Sigmoid colon (tissue), 7 donors: ENCODE measurements around the gene IKZF2. TPM values are rescaled to one million over a fixed set of nuclear protein-coding genes. Genes with fewer than 3 reads are reported as not detected.

Experiments
- DNase-seq: peaks from one replicate; pipeline ENCODE4 v3.0.0-alpha.2; 2019
- H3K27ac ChIP-seq, 4 donors: fragments of 200-600 bp; sonication (generic); one replicate each; pipeline ENCODE4 v1.5.1; 2016 to 2019; ENCODE audit warnings: mild to moderate bottlenecking in 1 of 4
- H3K27me3 ChIP-seq, 3 donors: fragments of 200-600 bp; sonication (generic); one replicate each; pipeline ENCODE4 v1.5.1; 2019; ENCODE audit warnings: mild to moderate bottlenecking in 1 of 3
- H3K36me3 ChIP-seq, 4 donors: fragments of 200-600 bp; sonication (generic); one replicate each; pipeline ENCODE4 v1.5.1; 2016 to 2019
- H3K4me1 ChIP-seq, 4 donors: fragments of 200-600 bp; sonication (generic); one replicate each; pipeline ENCODE4 v1.5.1; 2017 to 2019
- H3K4me3 ChIP-seq, 4 donors: fragments of 200-600 bp; sonication (generic); one replicate each; pipeline ENCODE4 v1.5.1; 2017 to 2019; ENCODE audit warnings: mild to moderate bottlenecking in 2 of 4, moderate library complexity in 1 of 4
- H3K9me3 ChIP-seq, 4 donors: fragments of 200-600 bp in 3 of 4; sonication (generic) in 3 of 4; one replicate each; pipeline versions ENCODE4 v1.5.1 to v1.6.1; 2013 to 2019
- EP300 ChIP-seq, 4 donors: sonication (generic); formaldehyde crosslinking; IDR thresholded peaks; one replicate each; pipeline ENCODE4 v1.6.1; 2017; ENCODE audit warnings: antibody characterized with exemption in 4 of 4
- POLR2A ChIP-seq, 2 donors: fragments of 450-650 bp; IDR thresholded peaks; one replicate each; pipeline ENCODE4 v1.6.1; 2016; ENCODE audit warnings: antibody characterized with exemption in 2 of 2, mild to moderate bottlenecking in 2 of 2, moderate library complexity in 2 of 2
- POLR2AphosphoS5 ChIP-seq, 4 donors: sonication (generic); formaldehyde crosslinking; IDR thresholded peaks; one replicate each; pipeline ENCODE4 v1.6.1; 2017; ENCODE audit warnings: antibody characterized with exemption in 4 of 4
- WGBS, 2 donors: extraction: QIAGEN DNeasy Blood & Tissue Kit; methylation state at CpG; one replicate each; pipeline ENCODE4 v1.1.7; 2013; 5-methylcytosine and 5-hydroxymethylcytosine counted together
- intact Hi-C: fragments of 100-400 bp; cut with DNase I; formaldehyde crosslinking; loops from one replicate; pipeline ENCODE4 v1.15.1; 2023
- polyA plus RNA-seq, 3 donors: library from polyadenylated mRNA; stranded (reverse); fragments of 200-250 nt; gene quantifications; one replicate each; pipeline ENCODE4 v1.2.3, GENCODE V29; 2013
- total RNA-seq, 4 donors: library from RNA; depleted of rRNA; stranded (reverse); fragments of >200 nt; gene quantifications; one replicate each; pipeline ENCODE4 v1.1.0, GENCODE V29; 2016
- TF ChIP-seq, protein P1 (sequence below), 4 experiments: fragments of 450-650 bp in 3 of 4; fragments of 200-600 bp in 1 of 4; IDR thresholded peaks; one replicate each; pipeline ENCODE4 v1.5.1; 2016 to 2019; ENCODE audit warnings: antibody characterized with exemption in 4 of 4, mild to moderate bottlenecking in 3 of 4, moderate library complexity in 2 of 4
- donor health status: healthy with polysubstance abuse.
- donor health status: Bipolar disorder and iron deficiency.
- donor health status: healthy.

The IKZF2 gene
- total and polyA plus RNA-seq, 7 donors, result under 0.01 to 14.9 (median 5.5) TPM

GRCh38 chr2:212957624-212958023 is 193.8 kb downstream of the IKZF2 start:
- H3K4me3 ChIP-seq, result no peak overlapping the region
- no peaks in the 10 kb centered on the region for H3K9me3 ChIP-seq
- intact Hi-C loops, result no loop called here
- H3K27me3 ChIP-seq, result no peaks in the 10 kb centered on the region
- no peak overlapping the region for H3K27ac ChIP-seq
- H3K4me1 ChIP-seq, result no peaks in the 10 kb centered on the region
- TF ChIP-seq POLR2A (IDR thresholded peaks at IDR 0.05) (no peak), POLR2AphosphoS5 (IDR thresholded peaks at IDR 0.05) (no peak), EP300 (IDR thresholded peaks at IDR 0.05) (no peak)
- TF ChIP-seq, protein P1, sequence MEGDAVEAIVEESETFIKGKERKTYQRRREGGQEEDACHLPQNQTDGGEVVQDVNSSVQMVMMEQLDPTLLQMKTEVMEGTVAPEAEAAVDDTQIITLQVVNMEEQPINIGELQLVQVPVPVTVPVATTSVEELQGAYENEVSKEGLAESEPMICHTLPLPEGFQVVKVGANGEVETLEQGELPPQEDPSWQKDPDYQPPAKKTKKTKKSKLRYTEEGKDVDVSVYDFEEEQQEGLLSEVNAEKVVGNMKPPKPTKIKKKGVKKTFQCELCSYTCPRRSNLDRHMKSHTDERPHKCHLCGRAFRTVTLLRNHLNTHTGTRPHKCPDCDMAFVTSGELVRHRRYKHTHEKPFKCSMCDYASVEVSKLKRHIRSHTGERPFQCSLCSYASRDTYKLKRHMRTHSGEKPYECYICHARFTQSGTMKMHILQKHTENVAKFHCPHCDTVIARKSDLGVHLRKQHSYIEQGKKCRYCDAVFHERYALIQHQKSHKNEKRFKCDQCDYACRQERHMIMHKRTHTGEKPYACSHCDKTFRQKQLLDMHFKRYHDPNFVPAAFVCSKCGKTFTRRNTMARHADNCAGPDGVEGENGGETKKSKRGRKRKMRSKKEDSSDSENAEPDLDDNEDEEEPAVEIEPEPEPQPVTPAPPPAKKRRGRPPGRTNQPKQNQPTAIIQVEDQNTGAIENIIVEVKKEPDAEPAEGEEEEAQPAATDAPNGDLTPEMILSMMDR (IDR thresholded peaks at IDR 0.05), result no peak
- DNase-seq, result no peak
- H3K36me3 ChIP-seq, result no peaks in the 10 kb centered on the region

DNA sequence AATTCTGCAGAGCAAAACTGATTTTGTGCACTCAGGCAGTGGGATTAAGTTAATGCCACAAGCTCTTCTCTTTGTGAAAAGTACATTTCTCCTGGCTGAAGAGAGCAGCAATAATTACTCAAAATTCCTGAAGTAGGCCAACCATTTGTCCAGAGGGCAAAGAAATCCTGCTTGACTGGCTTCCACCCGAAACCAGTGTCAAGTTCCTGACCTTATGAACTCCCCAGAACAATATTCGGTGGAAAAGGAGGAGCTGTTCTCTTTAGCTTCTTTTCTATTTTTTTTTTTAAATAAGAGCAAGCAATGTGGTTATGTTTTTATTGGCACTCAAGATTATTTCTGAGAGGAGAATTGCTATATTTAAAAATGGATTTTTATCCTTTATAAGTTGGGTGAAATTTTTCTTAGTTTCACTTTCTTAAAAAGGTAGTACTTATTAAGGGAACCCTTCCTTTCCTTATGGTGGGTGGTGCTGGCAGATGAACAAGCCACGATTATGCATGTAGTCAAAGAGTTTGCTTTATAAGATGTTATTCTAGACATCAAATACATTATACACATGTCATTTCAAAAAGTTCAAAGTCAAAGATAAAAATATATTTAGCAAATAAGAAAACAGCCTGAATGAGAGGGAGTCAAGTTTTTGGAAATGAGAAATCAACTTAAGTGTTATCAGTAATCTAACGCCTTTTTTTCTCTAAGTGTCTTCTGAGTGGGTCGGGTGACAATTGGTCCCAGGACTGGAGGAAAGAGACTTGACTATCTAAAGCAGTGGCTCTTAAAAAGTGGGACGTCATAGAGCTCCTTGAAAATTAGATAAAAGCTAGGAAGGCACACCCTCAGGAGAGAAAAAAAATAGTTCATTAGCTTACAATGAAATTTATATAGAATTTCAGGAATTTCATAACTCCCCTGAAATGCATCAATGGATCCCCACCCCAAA is 194.5 kb downstream of the IKZF2 start:
- Histone ChIP-seq H3K27me3 (no peaks in the 10 kb centered on the region), H3K27ac (no peak overlapping the region), H3K36me3 (no peaks in the 10 kb centered on the region), H3K9me3 (no peaks in the 10 kb centered on the region), H3K4me1 (no peaks in the 10 kb centered on the region), H3K4me3 (no peak overlapping the region)
- intact Hi-C loops, result no loop called here
- no peak for DNase-seq
- TF ChIP-seq, protein P1 (IDR thresholded peaks at IDR 0.05), result no peak
- TF ChIP-seq EP300 (IDR thresholded peaks at IDR 0.05) (no peak), POLR2A (IDR thresholded peaks at IDR 0.05) (no peak), POLR2AphosphoS5 (IDR thresholded peaks at IDR 0.05) (no peak)
- 65 to 71% methylated on average over 6 of the region's 6 CpGs for WGBS, 2 donors

DNA sequence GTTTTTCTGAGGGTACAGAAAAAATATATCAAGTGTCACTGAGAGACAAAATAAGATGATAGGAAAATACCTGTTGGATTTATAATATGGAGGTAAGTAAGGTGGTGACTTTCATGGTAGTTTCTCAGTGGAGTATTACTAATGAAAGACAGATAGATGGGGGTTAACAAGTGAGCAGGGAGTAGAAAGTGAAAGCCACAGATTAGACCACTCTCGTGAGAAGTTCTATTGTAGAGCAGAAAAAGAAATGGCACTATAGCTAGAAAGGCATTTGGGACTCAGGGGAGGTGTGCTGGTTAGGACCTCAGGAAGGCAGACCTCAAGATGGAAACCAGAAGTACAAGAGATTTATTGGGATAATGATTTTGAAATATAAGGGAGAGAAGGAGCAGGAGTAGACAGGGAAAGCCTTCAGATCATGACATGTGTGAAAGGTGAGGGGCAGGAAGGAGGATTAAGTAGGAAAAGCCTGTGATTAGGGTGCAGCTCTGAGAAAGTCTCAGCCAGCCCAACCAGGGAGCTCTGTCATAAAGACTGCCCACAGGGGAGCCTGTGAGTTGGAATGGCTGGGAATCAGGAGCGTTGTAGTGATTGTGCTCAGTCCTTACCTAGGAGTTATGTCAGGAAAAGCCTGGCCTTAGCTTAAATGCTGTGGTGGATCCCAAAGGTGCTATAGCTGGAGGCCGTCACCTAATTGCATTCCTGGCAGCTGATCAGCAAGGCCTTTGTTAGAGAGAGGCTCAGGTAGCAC is 198.1 kb downstream of the IKZF2 start:
- H3K27ac ChIP-seq, result no peak overlapping the region
- WGBS, 2 donors, result 70 to 76% methylated on average over 3 of the region's 3 CpGs
- no peak overlapping the region for H3K4me3 ChIP-seq
- H3K9me3 ChIP-seq, result no peaks in the 10 kb centered on the region
- H3K36me3 ChIP-seq, result no peaks in the 10 kb centered on the region
- intact Hi-C loops, result no loop called here
- DNase-seq, result no peak
- no peaks in the 10 kb centered on the region for H3K4me1 ChIP-seq
- no peaks in the 10 kb centered on the region for H3K27me3 ChIP-seq
- TF ChIP-seq POLR2A (IDR thresholded peaks at IDR 0.05) (no peak), POLR2AphosphoS5 (IDR thresholded peaks at IDR 0.05) (no peak)

DNA sequence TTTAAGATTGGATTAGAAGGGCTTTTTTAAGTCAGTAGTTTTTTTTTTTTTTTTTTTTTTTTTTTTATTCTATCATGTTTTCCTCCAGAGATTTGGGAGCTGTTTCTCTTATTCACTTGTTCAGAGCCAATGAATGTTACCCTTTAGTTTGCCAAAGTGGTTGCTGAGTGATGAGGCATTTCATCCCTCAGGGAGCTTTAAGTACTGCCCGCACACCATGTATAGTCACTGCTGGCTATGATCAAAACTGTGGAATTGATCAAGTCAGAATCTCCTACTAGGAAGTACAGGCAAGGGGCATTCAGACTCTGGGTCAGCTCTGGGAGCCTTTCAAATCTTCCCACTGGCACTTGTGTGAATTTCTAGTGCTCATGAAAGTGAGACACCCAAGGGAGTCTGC is 201.6 kb downstream of the IKZF2 start:
- intact Hi-C loops, result no loop called here

More for the DNA sequence above, 201.6 kb downstream of the IKZF2 start:
- no peaks in the 10 kb centered on the region for H3K4me1 ChIP-seq
- no peaks in the 10 kb centered on the region for H3K9me3 ChIP-seq
- WGBS, 2 donors, result 93 to 99% methylated on average over 1 of the region's 1 CpG
- DNase-seq, result no peak
- no peak overlapping the region for H3K4me3 ChIP-seq
- no peaks in the 10 kb centered on the region for H3K27me3 ChIP-seq
- H3K27ac ChIP-seq, result no peak overlapping the region
- no peaks in the 10 kb centered on the region for H3K36me3 ChIP-seq
- TF ChIP-seq EP300 (IDR thresholded peaks at IDR 0.05) (no peak), POLR2AphosphoS5 (IDR thresholded peaks at IDR 0.05) (no peak), POLR2A (IDR thresholded peaks at IDR 0.05) (no peak)
- TF ChIP-seq, protein P1 (IDR thresholded peaks at IDR 0.05), result no peak

Other genes starting within 250 kb of the IKZF2 start
- gene SPAG16, start 132.9 kb upstream of the IKZF2 start, total RNA-seq, result 10 to 100 TPM; 27.1 to 70.3 (median 49.0) TPM
- gene SPAG16, start 132.9 kb upstream of the IKZF2 start, polyA plus RNA-seq, result 10 to 100 TPM; 13.1 to 37.8 (median 24.5) TPM